SK-N-MC (cell line): ENCODE results near the gene SNX32.

Source experiments
- EZH2 ChIP-seq: fragments of 200-600 bp; sonication (generic); IDR thresholded peaks from one replicate; pipeline ENCODE4 v1.6.1; 2017; ENCODE audit warnings: antibody characterized with exemption
- FOXP2 ChIP-seq: optimal IDR thresholded peaks from 2 replicates; pipeline ENCODE3; 2011; ENCODE audit warnings: mild to moderate bottlenecking, moderate library complexity; ENCODE audit not compliant: insufficient read depth; ENCODE audit errors: extremely low read length, control extremely low read depth
- POLR2AphosphoS5 ChIP-seq: IDR thresholded peaks from 2 replicates; pipeline ENCODE4 v1.6.1; 2012; ENCODE audit warnings: mild to moderate bottlenecking, low read depth, low read length, borderline replicate concordance

GRCh38 chr11:65811764-65812475 lies 21.8 kb upstream of the SNX32 start:
- no peak for TF ChIP-seq EZH2
- no peak for TF ChIP-seq POLR2AphosphoS5
- no peak for TF ChIP-seq FOXP2
